ENCODE data around the gene SRRM5. TPM values are rescaled to one million over a fixed set of nuclear protein-coding genes. Genes with fewer than 3 reads are reported as not detected.

SRRM5 gene
- total and polyA plus RNA-seq, 2 of the 13 experiments (the other 11 are each of a cell fraction or from before 2014, with no cell fraction given) = 0.11 to 0.16 TPM

DNA sequence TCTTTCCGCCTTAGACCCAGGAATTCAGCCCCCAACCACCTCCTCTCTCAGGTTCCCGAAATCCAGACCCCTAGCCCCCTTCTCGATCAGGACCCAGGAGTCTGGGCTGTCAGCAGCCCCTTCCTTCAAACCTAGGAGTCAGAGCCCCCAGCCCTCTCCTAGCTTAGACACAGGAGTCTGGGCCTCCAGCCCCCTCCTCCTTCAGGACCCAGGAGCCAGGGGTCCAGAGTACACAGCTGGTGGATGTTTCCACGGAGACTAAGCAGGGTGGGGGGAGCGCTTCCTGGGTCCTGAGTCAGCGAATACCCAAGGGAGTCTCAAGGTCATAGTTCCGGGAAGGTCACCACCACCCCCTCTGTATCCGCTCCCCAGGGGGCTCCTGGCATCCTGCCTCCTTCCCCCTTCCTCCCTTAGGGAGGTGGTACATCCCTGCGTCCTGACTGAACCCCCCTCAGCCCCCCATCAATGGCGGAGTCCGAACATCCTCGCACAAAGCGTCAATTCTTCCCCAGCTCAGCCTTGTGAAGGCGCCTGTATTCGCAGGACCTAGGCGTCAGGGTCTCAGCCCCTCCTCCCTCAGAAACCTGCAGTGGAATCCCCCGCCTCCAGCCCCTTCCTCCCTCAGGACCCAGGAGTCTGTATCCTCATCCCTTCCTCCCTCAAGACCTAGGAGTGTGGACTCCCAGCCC, 23.1 kb downstream of the SRRM5 start (continued):
- TF ChIP-seq, protein P1, sequence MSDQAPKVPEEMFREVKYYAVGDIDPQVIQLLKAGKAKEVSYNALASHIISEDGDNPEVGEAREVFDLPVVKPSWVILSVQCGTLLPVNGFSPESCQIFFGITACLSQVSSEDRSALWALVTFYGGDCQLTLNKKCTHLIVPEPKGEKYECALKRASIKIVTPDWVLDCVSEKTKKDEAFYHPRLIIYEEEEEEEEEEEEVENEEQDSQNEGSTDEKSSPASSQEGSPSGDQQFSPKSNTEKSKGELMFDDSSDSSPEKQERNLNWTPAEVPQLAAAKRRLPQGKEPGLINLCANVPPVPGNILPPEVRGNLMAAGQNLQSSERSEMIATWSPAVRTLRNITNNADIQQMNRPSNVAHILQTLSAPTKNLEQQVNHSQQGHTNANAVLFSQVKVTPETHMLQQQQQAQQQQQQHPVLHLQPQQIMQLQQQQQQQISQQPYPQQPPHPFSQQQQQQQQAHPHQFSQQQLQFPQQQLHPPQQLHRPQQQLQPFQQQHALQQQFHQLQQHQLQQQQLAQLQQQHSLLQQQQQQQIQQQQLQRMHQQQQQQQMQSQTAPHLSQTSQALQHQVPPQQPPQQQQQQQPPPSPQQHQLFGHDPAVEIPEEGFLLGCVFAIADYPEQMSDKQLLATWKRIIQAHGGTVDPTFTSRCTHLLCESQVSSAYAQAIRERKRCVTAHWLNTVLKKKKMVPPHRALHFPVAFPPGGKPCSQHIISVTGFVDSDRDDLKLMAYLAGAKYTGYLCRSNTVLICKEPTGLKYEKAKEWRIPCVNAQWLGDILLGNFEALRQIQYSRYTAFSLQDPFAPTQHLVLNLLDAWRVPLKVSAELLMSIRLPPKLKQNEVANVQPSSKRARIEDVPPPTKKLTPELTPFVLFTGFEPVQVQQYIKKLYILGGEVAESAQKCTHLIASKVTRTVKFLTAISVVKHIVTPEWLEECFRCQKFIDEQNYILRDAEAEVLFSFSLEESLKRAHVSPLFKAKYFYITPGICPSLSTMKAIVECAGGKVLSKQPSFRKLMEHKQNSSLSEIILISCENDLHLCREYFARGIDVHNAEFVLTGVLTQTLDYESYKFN (CRISPR knock-in tag; conservative IDR thresholded peaks at IDR 0.05) = peak; percentile 92
- TF ChIP-seq TBL1XR1 (IDR thresholded peaks at IDR 0.05; ENCODE audit: borderline replicate concordance, low read length, partially characterized antibody) (no peak), ZNF543 (CRISPR knock-in tag; IDR thresholded peaks at IDR 0.05) (0 out of 2 replicates have a peak, but pooled peaks have one; percentile 68), ZNF556 (CRISPR knock-in tag; IDR thresholded peaks at IDR 0.05; ENCODE audit: borderline replicate concordance) (0 out of 2 replicates have a peak, but pooled peaks have one; percentile 54), GATAD1 (CRISPR knock-in tag; IDR thresholded peaks at IDR 0.05) (peak; percentile 37; the same call in 1 of the 2 replicates), SATB2 (CRISPR knock-in tag; IDR thresholded peaks at IDR 0.05) (no peak), ZMYM4 (CRISPR knock-in tag; IDR thresholded peaks at IDR 0.05) (0 out of 2 replicates have a peak, but pooled peaks have one; percentile 14), ELF3 (CRISPR knock-in tag; IDR thresholded peaks at IDR 0.05) (peak; percentile 51; the same call in 1 of the 2 replicates), ZNF343 (CRISPR knock-in tag; IDR thresholded peaks at IDR 0.05) (peak; percentile 67; the same call in 1 of the 2 replicates), FOSL2 (CRISPR knock-in tag; IDR thresholded peaks at IDR 0.05) (peak; percentile 63), FOXK2 (IDR thresholded peaks at IDR 0.05) (peak; percentile 97), DR1 (CRISPR knock-in tag; IDR thresholded peaks at IDR 0.05) (peak; percentile 50; the same call in 1 of the 2 replicates), ZNF776 (CRISPR knock-in tag; IDR thresholded peaks at IDR 0.05) (no peak), CC2D1A (CRISPR knock-in tag; IDR thresholded peaks at IDR 0.05) (no peak), ZZZ3 (CRISPR knock-in tag; IDR thresholded peaks at IDR 0.05; ENCODE audit: borderline replicate concordance) (0 out of 2 replicates have a peak, but pooled peaks have one; percentile 40), RFX3 (CRISPR knock-in tag; IDR thresholded peaks at IDR 0.05) (peak; percentile 31; the same call in 1 of the 2 replicates), FOXA1 (IDR thresholded peaks at IDR 0.05) (no peak), FOXA1 (CRISPR knock-in tag; IDR thresholded peaks at IDR 0.05) (peak; percentile 71)
- TF ChIP-seq, protein P2, sequence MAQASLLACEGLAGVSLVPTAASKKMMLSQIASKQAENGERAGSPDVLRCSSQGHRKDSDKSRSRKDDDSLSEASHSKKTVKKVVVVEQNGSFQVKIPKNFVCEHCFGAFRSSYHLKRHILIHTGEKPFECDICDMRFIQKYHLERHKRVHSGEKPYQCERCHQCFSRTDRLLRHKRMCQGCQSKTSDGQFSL (CRISPR knock-in tag; IDR thresholded peaks at IDR 0.05) = 0 out of 2 replicates have a peak, but pooled peaks have one; percentile 69
- TF ChIP-seq, protein P3, sequence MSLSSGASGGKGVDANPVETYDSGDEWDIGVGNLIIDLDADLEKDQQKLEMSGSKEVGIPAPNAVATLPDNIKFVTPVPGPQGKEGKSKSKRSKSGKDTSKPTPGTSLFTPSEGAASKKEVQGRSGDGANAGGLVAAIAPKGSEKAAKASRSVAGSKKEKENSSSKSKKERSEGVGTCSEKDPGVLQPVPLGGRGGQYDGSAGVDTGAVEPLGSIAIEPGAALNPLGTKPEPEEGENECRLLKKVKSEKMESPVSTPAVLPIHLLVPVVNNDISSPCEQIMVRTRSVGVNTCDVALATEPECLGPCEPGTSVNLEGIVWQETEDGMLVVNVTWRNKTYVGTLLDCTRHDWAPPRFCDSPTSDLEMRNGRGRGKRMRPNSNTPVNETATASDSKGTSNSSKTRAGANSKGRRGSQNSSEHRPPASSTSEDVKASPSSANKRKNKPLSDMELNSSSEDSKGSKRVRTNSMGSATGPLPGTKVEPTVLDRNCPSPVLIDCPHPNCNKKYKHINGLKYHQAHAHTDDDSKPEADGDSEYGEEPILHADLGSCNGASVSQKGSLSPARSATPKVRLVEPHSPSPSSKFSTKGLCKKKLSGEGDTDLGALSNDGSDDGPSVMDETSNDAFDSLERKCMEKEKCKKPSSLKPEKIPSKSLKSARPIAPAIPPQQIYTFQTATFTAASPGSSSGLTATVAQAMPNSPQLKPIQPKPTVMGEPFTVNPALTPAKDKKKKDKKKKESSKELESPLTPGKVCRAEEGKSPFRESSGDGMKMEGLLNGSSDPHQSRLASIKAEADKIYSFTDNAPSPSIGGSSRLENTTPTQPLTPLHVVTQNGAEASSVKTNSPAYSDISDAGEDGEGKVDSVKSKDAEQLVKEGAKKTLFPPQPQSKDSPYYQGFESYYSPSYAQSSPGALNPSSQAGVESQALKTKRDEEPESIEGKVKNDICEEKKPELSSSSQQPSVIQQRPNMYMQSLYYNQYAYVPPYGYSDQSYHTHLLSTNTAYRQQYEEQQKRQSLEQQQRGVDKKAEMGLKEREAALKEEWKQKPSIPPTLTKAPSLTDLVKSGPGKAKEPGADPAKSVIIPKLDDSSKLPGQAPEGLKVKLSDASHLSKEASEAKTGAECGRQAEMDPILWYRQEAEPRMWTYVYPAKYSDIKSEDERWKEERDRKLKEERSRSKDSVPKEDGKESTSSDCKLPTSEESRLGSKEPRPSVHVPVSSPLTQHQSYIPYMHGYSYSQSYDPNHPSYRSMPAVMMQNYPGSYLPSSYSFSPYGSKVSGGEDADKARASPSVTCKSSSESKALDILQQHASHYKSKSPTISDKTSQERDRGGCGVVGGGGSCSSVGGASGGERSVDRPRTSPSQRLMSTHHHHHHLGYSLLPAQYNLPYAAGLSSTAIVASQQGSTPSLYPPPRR (CRISPR knock-in tag; IDR thresholded peaks at IDR 0.05; ENCODE audit: borderline replicate concordance) = peak; percentile 62; the same call in 1 of the 2 replicates
- TF ChIP-seq, protein P4, sequence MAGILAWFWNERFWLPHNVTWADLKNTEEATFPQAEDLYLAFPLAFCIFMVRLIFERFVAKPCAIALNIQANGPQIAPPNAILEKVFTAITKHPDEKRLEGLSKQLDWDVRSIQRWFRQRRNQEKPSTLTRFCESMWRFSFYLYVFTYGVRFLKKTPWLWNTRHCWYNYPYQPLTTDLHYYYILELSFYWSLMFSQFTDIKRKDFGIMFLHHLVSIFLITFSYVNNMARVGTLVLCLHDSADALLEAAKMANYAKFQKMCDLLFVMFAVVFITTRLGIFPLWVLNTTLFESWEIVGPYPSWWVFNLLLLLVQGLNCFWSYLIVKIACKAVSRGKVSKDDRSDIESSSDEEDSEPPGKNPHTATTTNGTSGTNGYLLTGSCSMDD (CRISPR knock-in tag; IDR thresholded peaks at IDR 0.05) = no peak

Measured in HepG2 (cell line).